Ammon's horn (tissue), 1 donor: ENCODE measurements around the gene IFIT3.

Experiments used
- DNase-seq: peaks from one replicate; pipeline ENCODE4 v3.0.0-alpha.2; 2016; ENCODE audit warnings: low spot score

IFIT3 gene

DNA sequence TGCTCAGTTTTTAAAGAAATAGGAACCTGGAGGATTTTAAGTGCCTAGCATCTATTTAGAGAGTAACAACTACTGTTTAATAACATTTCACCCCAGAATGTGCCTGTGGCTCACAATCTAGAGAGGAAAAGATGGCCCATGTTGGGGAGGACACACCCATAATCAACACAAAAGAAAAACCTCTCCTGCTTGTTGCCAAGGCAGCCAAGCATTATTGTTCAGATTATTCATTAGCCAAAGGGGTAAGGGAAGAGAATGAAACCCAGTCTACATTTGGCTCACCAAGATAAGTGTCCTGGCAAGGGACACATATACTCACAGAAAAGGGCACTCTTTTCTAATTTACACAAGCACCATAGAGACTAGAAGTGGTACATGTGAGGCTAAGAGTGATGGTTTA is 32.4 kb downstream of the IFIT3 start:
- DNase-seq = no peak

DNA sequence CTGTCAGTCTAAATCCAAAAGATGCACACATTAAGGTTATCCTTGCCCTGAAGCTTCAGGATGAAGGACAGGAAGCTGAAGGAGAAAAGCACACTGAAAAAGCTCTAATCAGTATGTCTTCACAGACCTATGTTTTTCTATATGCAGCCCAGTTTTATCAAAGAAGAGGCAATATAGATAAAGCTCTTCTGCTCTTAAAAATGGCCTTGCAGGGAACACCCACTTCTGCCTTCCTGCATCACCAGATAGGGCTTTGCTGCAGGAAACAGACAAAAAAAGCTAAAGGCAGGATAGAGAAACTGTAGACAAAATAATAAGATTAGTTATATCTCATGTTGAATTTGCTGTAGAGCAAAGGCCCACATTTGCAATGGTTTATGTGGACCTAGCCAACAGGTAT is 35.1 kb downstream of the IFIT3 start:
- DNase-seq = no peak

DNA sequence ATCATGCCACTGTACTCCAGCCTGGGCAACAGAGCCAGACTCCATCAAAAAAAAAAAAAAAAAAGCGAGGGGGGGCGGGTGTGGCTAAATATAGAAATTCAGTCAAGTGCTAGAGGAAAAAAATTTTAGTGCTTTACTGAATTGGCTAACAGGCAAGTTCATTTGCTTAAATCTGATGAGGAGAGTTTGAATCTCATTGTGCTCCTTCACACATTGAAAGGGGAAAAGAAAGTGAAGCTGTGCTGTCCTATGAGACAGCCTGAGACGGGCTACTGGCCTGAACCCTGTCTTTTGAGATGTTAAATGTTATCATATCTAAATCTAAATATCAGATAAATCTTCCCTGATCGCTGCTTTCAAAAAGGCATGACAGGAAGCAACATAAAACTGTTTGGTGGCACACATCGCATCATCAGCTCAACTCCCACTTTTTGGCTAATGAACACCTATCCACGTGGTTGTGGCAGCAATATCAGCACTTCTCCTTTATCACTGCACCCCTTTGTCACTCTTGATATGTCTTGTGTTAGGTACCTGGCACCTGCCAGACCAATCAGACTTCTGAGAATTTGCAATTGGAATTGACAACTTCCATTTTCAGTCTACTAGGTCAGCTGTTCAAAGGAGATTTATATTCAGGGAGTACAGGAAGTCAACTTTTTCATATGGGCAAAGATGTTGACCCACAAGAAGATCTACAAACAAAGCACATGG is 36.1 kb downstream of the IFIT3 start:
- DNase-seq = no peak

DNA sequence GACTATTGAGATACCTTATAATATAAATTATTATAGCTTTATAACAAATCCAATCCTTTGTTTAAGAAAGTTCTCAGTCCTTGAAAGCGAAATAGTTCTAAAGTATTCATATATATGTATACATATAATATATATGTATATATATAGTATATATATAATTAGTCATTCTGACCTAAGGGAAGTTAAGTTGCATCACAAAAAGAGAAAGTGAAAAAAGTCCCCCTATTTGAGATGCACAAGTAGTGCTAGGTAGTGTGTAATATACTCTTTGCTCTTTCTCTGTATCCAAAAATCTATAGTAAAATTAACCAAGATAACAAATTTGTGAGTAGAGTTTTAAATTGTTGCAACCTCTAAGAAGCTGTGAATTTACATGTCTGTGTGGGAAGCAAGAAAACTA is 36.7 kb downstream of the IFIT3 start:
- DNase-seq = no peak

DNA sequence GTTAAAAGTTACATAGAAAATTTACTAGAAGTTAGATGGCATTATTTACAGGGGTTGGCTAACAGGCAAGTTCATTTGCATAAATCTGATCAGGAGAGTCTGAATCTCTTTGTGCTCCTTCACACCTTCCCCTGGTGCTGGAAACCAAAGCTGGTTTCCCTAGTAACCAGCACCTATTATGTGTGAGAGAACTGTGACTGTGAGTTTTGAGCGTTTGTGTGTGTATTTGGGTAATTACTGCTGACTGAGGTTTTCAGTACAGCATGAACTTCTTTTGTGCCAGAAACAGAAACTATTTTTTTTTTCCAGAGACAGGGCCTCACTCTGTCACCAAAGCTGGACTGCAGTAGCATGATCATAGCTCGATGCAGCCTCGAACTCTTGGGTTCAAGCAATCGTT is 39.7 kb downstream of the IFIT3 start:
- DNase-seq = peak; percentile 73

DNA sequence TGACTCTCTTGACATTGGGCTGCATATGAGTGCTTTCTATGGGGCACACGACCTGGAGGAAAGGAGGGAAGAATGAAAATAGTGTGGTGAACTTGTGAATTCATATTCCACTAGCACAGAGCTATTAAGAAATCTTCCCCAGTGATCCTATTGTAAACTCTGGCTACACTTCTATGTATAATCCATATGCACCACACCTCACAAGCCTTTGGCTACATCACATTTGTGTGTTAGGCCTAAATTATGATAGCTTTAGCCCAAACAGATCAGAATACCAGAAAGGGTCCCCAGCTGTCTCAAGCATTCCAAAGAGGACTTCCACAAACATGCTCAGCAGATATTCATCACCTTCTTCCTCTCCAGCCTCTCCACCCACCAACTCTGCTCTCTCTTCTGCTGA is 40.3 kb downstream of the IFIT3 start:
- DNase-seq = no peak

DNA sequence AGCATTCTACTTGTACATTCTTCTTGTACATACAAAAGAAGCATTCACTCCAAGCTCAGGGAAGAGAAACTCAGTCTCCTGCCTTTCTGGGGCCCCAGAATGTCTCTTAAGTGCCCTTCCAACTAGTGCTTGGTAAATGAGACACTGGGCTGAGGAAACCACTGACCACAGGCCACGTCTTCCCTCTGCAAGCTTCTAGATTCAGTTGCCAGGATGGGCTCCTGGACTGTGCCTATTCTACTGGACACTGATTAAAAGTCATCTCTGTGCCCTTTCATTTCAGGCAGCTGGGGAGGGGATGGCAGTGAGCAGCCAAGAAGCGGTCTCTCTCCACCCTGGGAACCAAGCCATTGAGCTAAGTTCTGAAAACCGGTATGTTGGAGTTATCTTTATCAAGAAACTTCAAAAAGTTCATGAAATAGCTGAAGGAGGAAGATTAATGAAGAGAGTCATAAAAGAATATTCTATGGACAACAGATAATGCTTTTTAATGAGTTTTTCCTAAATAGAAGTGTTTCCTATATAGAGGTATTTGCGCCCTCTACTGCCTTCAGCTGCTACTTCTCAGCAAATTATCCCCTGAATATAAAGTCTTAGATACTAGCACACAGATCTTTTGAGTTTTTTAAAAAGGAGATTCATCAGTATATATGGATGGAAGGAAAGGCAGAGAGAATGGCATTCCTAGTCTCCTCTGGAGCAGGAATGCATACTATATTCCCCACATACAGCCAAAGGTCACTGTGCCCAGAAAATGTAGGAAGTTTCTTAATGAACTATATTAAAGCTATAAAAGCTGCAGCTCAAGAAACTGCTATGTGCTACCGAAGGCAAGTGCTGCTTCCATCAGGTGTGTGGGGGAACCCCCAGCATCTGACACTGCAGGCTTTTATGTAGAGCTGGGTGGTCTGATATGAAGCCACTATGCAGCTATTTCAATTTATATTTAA is 41.6 kb downstream of the IFIT3 start:
- peak; percentile 74 for DNase-seq

DNA sequence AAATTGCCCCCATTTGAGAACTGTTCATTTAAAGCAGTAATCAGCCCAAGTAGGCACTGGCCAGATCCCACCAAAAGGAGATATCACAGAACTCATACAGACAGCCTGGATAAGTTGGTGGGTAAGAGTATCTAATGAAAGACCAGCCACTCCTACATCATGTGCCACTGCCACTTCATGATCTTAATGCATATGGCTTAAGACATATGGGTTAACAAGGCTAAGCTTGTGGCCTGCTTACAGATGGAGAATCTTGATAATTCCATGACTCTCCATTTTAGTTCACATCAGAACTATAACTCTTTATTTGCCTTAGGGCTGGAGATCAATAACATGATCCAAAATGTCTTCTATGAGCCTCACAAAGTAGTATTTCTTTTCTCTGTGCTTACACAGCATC is 43.3 kb downstream of the IFIT3 start:
- no peak for DNase-seq

DNA sequence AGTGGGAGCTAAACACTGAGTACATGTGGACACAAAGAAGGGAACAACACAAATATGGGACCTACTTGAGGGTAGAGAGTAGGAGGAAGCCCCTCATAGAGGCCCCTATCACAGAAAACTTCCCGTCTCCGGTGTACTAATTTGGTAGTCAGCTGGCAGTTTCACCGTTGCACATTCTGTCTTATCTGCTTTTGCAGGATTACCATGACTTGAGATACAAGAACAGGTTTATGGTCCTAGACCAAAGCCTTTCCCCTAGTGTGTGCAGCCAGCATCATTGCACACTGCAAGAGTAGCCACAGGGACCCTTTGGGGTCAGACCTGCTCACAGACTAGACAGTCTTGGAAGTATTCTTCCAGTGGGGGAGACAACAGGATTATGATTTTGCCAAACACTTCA is 44.2 kb downstream of the IFIT3 start:
- DNase-seq = no peak

DNA sequence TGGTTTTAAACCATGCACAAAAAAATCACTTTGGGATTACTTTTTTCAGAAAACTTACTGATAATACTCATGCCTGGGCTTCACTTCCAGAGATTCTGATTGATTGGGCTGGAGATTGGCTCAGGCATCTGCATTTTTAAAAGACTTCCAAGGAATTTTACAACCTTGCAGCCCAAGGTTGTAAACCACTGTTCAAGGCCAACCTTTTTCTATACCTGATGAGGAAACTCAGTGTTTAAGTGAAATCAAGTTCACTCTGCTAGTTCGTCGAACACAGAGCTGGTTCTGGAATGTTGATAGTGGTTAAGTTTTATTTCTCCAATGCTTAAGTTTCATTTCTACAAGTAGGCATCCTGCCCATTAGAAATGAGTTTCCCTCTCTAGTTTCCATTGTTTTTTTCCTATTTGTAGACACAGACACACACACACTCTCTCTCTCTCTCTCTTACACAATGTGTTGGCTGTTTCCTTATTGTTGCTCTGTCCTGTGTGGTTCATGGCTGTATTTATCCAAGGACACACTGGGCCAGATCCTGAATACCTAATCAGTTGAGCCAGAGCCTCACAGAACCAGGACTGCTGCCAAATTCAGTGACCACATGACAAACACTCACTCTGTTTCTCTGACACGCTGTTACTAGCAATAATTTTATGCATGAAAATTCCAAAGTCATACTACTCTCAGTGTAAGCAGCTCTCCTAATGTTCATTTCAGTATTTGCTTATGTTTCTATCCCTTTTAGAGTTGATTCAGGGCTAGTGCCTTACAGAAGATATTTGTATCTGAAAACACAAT is 46.3 kb downstream of the IFIT3 start:
- peak; percentile 98 for DNase-seq

DNA sequence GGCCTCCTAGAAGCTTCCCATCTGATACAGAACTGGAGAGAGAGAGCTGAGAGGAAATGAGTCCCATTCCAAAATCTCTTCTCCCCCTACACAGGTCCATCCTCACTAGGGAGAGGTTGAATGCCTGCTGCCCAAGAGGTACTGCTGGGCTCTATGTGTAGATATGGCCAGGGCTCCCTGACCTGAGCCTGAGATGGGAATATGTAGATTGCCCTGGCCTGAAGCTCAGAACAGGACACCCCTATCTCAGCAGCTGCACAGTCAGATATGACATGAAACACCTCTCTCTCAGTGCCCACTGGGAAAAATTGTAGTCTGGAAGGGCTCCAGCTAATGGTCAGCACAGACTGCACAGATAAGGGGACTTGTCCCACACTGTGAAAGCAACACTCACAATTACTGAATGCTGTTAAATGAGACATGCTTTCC is 46.9 kb downstream of the IFIT3 start:
- peak; percentile 34 for DNase-seq

DNA sequence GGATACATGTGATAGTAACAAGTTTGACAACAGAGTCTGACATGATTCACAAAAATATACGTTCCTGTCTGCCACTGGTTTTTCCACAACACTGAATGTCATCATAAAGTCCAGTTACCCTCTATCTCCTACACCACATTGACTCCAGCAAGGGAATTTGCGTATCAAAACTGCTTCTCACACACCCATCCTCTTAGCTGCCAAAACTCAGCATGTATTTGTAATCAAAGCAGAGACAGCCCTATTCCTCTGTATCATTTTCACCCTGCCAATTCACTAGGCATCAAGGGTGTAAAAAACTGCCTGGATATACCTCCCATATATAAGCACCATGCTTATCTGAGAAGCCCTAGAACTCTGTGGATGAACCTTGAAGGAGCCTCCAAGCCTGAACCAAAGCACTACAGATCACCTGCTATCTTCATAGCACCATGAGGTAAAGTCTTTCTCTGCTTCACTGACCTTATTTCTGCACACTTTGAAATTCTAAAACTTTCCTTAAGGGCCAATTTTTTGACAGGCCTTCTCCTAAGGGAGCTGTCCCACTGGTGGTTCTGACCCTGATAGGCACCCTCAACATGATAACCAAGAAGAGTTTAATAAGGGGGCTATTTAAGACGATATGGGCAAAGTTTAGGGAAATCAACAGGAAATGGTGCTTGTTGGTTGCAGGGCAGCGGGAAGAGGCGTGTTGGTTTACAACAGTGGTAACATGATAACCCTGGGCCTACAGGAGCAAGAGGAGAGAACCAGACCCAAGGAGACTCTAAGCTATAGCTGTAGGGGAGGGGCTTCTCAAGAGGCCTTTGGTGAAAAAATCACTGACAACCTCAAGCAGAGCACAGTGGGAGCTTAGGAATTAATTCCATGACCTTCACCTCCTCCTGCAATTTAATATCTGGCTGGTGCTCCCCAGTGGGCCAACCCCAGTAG is 50.2 kb downstream of the IFIT3 start, which contains the start of gene IFIT1B:
TSS of gene IFIT1B (plus strand) at position 352 of the 933 bp plus-strand sequence. CDS start at position 432, 80 bp downstream.
- DNase-seq = no peak

DNA sequence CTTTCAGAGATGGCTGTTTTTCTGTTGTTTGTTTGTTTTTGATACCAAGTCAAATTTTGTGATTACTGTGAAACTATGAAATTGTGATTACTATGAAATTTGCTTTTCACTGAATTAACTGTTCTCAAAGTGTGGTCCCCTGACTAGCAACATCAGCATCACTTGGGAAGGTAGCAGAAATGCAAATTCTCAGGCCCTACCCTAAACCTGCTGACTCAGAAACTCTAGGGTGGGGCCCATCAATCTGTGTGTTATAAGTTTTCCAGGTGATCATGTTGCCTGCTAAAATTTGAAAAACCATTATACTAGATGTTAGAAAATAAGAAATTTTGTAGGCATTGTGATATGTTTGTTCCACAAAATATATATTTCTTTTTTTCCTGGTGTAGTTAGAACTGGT is 51.3 kb downstream of the IFIT3 start:
- no peak for DNase-seq

DNA sequence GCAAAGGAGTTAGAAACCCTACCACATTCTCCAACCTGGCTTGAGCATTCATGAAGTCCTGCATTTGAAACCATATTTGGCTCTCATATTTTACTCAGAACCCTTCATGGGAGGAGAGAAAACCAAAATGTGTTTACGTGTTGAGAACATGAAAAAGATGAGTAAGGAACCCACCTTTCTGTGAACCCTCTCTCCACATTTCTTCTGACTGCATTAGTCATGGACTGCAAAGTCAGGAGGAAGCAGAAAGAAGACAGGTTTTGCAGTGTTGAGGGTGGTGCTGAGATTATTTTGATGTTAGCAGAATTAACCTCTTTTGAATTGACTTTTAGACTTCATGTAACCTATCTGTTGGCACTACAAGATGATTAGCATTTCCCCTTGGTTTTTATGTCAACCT is 55.0 kb downstream of the IFIT3 start:
- no peak for DNase-seq

DNA sequence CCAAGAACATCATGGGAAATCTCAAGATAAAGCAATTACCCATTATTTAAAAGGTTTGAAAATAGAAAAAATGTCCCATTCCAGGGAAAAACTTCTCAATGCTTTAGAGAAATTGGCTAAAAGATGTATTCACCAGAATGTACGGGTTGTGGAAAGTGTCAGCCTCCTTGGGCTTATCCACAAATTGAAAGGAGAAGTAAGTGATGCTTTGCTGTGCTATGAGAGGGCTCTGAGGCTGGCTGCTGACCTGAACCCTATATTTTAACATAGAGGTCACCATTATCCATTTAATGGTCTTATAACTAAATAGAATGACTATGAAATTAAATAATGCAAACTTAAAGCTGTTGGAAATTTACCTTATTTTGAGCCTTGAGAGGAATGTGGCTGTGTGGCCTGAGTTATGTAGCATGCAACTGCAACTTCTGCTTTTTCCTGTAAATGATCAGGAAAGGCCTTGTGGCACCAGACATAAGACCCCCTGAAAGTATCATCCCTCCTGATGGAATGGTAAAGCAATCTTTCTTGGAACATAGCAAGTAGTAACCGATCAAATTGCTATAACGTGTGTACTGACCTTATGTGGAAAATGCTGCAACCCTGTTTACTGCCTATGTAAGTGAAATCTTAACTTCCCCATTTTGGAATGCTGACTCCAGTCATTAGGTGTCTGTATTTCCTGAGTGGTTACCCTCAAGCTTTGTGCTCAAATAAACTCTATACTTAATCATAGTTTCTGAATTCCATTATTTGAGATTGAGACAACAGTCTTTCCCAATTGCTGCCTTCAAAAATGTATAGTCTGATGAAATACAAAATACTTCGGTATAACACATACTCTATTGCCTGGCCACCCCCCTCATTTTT is 56.9 kb downstream of the IFIT3 start:
- DNase-seq = peak; percentile 31

DNA sequence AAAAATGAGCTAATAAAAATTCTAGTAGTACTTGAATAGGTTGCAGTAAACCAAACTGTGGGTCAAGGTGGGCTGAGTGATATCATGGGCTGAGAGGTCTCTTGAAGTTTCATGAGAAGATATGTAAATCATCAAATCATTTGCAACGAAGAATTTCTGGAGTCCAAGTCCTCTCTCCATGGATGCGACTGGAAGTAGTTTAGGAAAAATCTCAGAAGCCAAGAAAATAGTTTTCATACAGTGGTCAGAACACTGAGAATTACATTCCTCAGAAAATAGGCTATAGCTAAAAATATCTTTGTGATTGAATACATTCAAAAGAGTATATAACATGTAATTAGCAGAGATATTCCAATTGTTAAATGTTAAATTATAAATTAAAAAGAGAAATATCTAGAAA is 61.0 kb downstream of the IFIT3 start:
- DNase-seq = no peak

DNA sequence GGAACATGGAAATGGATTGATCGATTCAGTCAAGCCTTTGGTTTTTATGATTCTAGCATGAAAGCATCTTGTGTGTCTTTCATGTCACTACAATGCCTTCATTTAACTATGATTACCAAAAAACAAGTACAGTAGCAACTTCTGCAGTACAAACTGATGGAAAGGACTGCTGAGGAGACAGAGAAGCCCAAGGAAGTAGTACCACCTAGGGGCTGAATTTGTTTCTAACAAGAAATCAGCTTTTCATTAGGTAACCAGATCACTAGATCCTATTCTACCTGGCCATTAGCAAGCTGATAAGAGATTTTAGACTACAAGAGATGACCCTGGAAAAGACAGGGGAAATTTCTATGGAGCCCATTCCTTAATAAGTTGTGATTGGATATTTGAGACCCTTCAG is 61.5 kb downstream of the IFIT3 start:
- peak; percentile 79 for DNase-seq
